Measurements from ENCODE around the gene CARD11.

The CARD11 gene

GRCh38 chr7:2999078-2999500, 44.6 kb downstream of the CARD11 start:
- no peak for ATAC-seq
- TF ChIP-seq ZFP30 (CRISPR knock-in tag; IDR thresholded peaks at IDR 0.05) (no peak), POU6F1 (CRISPR knock-in tag; IDR thresholded peaks at IDR 0.05; ENCODE audit: borderline replicate concordance, low read depth) (no peak), TSHZ2 (CRISPR knock-in tag; IDR thresholded peaks at IDR 0.05) (no peak), TOX (CRISPR knock-in tag; IDR thresholded peaks at IDR 0.05; ENCODE audit: borderline replicate concordance) (no peak), PPARA (CRISPR knock-in tag; IDR thresholded peaks at IDR 0.05; ENCODE audit: borderline replicate concordance) (no peak), ARNTL (CRISPR knock-in tag; IDR thresholded peaks at IDR 0.05; ENCODE audit: borderline replicate concordance, low read depth) (no peak), ZC3H10 (CRISPR knock-in tag; IDR thresholded peaks at IDR 0.05) (no peak), SNAI2 (CRISPR knock-in tag; IDR thresholded peaks at IDR 0.05) (no peak), CREB5 (CRISPR knock-in tag; IDR thresholded peaks at IDR 0.05; ENCODE audit: low read depth) (no peak), RARB (CRISPR knock-in tag; IDR thresholded peaks at IDR 0.05) (no peak), GLIS3 (CRISPR knock-in tag; IDR thresholded peaks at IDR 0.05) (no peak), ESRRG (CRISPR knock-in tag; IDR thresholded peaks at IDR 0.05) (no peak), ZNF8 (CRISPR knock-in tag; IDR thresholded peaks at IDR 0.05) (no peak), ISL1 (CRISPR knock-in tag; IDR thresholded peaks at IDR 0.05) (no peak), ZFP3 (CRISPR knock-in tag; IDR thresholded peaks at IDR 0.05) (no peak), CSDC2 (CRISPR knock-in tag; IDR thresholded peaks at IDR 0.05) (no peak), ZNF70 (CRISPR knock-in tag; IDR thresholded peaks at IDR 0.05) (no peak), TCF4 (CRISPR knock-in tag; IDR thresholded peaks at IDR 0.05; ENCODE audit: borderline replicate concordance) (no peak)

GRCh38 chr7:2997014-2997413, 46.7 kb downstream of the CARD11 start:
- TF ChIP-seq GLIS3 (CRISPR knock-in tag; IDR thresholded peaks at IDR 0.05) (no peak), ZNF565 (CRISPR knock-in tag; conservative IDR thresholded peaks at IDR 0.05; ENCODE audit: low read depth) (no peak), TOX (CRISPR knock-in tag; IDR thresholded peaks at IDR 0.05; ENCODE audit: borderline replicate concordance) (no peak), ISL1 (CRISPR knock-in tag; IDR thresholded peaks at IDR 0.05) (no peak), ARNTL (CRISPR knock-in tag; IDR thresholded peaks at IDR 0.05; ENCODE audit: borderline replicate concordance, low read depth) (no peak), PATZ1 (CRISPR knock-in tag; IDR thresholded peaks at IDR 0.05; ENCODE audit: borderline replicate concordance) (no peak), CSRNP3 (CRISPR knock-in tag; IDR thresholded peaks at IDR 0.05) (no peak), TSHZ2 (CRISPR knock-in tag; IDR thresholded peaks at IDR 0.05) (no peak)
- ATAC-seq: no peak

Measured in SK-N-SH treated with all-trans-retinoic acid at 6 μM for 48 hours (cell line).